Measurements from ENCODE around the gene FGF1.

Gene FGF1

GRCh38 chr5:142685418-142686209 is at the start of gene FGF1:
TSS of gene FGF1 (minus strand) at chr5:142686090. CDS start at chr5:142614127, 71,963 bp downstream.
- TF ChIP-seq CTCF (conservative IDR thresholded peaks at IDR 0.05; ENCODE audit: low read depth, low read length) = no peak
- H3K4me3 ChIP-seq (ENCODE audit: low read length) = no peak within 1 kb of the TSS
- no peak for DNase-seq (ENCODE audit: low read depth)

GRCh38 chr5:142727735-142728047 is 41.8 kb upstream of the FGF1 start:
- no peak for TF ChIP-seq CTCF (conservative IDR thresholded peaks at IDR 0.05; ENCODE audit: low read depth, low read length)
- H3K4me3 ChIP-seq (ENCODE audit: low read length) = no peak overlapping the region
- DNase-seq (ENCODE audit: low read depth) = no peak

- no peak overlapping the region for H3K4me3 ChIP-seq (ENCODE audit: low read length)
- no peak for DNase-seq (ENCODE audit: low read depth)
- TF ChIP-seq CTCF (conservative IDR thresholded peaks at IDR 0.05; ENCODE audit: low read depth, low read length) = no peak
These were observed 40.4 kb upstream of the FGF1 start for GRCh38 chr5:142726188-142726731.

GRCh38 chr5:142725231-142726187 is 39.6 kb upstream of the FGF1 start:
- no peak for TF ChIP-seq CTCF (conservative IDR thresholded peaks at IDR 0.05; ENCODE audit: low read depth, low read length)
- no peak for DNase-seq (ENCODE audit: low read depth)
- no peak overlapping the region for H3K4me3 ChIP-seq (ENCODE audit: low read length)

GRCh38 chr5:142724821-142725220 is 38.9 kb upstream of the FGF1 start:
- no peak overlapping the region for H3K4me3 ChIP-seq (ENCODE audit: low read length)
- no peak for DNase-seq (ENCODE audit: low read depth)
- TF ChIP-seq CTCF (conservative IDR thresholded peaks at IDR 0.05; ENCODE audit: low read depth, low read length) = no peak

GRCh38 chr5:142722896-142723295 is 37.0 kb upstream of the FGF1 start:
- DNase-seq (ENCODE audit: low read depth) = no peak
- no peak for TF ChIP-seq CTCF (conservative IDR thresholded peaks at IDR 0.05; ENCODE audit: low read depth, low read length)
- H3K4me3 ChIP-seq (ENCODE audit: low read length) = no peak overlapping the region

Measured in retinal pigment epithelial cell (primary cell).